Activated CD4-positive, CD25-positive, alpha-beta regulatory T cell (primary cell): ENCODE results near the gene CCT7.
"Not testable (repeated sequence)": the region's sequence is repeated elsewhere in the genome, so short reads cannot be mapped to it uniquely, and the experiment has no call there.

Experiments used
- DNase-seq, 4 experiments: peaks; one replicate each; lab custom pipeline; 2025; lab: John Stamatoyannopoulos, UW

CCT7 gene

GRCh38 chr2:73233932-73234832, at the start of gene CCT7:
TSS of gene CCT7 (plus strand) at chr2:73234308. CDS start at chr2:73234379, 71 bp downstream.
- DNase-seq: peak; percentile 70 to 77 (median 74)

DNA sequence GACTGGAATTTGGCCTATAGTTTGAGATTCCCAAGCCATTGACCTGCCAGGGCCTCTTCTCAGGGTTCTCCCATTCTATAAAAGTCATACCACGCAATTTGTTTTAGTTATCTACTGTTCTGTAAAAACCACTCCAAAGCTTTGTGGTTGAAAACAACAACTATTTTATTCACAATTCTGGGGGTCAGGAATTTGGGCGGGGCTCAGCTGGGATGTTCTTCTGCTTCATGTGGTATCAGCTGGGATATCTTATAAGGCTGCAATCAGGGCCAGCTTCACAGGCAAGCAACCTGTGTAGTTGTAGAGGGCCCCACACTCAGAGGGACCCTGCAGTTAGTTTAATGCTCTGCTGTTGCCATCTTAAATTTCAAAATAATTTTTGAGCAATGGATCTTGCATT, 48.1 kb upstream of the CCT7 start:
- DNase-seq: no peak

GRCh38 chr2:73187549-73187948, 46.6 kb upstream of the CCT7 start:
- no peak for DNase-seq

DNA sequence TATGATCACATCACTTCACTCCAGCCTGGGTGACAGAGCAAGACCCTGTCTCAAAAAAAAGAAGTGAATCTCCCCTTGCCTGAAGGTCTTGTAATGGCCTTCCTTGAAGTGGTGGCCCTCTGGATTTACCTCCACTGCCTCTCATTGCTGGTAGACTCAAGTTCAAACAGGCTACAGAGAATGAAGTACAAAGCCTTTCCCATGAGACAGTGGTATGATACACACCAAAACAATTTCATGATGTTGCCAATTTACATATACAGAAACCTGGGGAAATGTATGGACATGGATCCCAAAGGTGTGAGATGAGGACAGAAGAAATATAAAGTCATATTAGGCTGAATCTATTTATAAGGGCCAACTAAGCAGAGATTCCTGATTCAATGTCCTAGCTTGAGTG, 36.5 kb upstream of the CCT7 start:
- no peak for DNase-seq

GRCh38 chr2:73200281-73200680, 33.8 kb upstream of the CCT7 start:
- DNase-seq: not testable (repeated sequence)

DNA sequence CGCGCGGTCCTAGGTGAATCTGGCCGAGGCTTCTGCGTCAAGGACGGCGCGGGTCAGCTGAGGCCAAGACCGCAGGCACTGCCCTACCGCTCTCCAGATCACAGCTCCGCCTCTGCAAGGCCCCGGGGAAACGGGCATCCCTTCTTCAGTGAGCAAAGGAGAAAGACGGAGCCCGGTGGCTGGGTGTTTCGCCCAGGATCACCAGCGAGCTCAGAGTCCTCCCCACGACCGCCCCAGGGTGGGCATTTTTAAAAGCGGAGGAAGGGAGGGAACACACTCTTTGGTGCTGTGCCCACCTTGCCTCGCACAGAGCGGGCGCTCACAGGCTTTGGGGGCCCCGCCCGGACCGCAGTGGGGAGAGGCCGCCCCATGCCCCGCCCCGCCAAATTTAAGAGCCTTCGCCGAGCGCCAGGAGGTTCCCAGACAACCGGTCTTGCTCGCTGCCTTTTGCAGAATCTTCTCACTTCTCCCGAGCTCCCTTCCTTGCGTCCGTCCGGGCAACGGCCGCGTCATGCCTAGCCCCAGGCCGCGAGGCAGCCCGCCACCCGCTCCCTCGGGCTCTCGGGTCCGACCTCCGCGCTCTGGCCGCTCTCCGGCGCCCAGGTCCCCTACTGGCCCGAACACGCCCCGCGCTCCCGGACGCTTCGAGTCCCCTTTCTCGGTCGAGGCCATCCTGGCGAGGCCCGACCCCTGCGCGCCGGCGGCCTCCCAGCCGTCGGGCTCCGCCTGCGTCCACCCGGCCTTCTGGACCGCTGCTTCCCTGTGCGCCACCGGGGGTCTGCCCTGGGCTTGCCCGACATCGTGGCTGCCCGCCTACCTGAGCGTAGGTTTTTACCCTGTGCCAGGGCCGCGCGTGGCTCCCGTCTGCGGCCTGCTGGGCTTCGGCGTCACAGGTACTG, 31.7 kb upstream of the CCT7 start, which contains the start of gene NOTO:
Gene NOTO (plus strand): TSS at position 419 of the 899 bp plus-strand sequence. CDS start 93 bp downstream, at position 512.
- DNase-seq: no peak

DNA sequence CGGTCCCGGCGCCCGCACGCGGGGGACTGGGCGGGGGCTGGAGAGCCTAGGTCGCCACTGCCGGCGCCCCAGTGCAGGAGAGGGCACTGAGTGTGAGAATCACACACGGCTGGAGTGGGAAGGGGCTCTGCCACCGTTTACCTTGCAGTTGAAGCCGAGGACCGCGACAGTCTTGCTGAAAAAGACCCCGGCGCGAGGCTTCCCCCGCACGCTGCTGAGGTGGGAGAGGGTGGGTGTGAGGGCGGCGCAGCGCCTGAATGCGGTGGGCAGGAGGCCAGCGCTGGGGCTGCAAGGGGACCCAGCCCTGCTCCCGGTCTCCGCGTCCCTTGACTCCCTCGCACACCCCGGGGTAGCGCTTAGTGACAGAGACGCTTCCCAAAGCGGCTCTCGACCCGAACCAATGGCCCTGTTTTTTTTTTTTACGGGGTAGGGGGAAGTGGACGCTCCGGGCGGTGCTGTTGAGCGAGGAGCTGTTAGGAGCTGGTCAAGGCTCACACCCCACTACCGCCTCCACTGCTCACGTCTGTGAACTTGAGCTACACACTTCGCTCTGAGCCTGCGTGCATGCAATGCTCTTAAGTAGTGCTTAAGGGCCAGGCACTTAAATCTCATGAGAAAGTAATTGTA, 30.9 kb upstream of the CCT7 start:
- DNase-seq: no peak

GRCh38 chr2:73205611-73206010, 28.5 kb upstream of the CCT7 start:
- DNase-seq: no peak

- DNase-seq: no peak
Measured at GRCh38 chr2:73208258-73208657, 25.9 kb upstream of the CCT7 start.

- no peak for DNase-seq
Measured at GRCh38 chr2:73210019-73210418, 24.1 kb upstream of the CCT7 start.

- no peak for DNase-seq
Measured at GRCh38 chr2:73210696-73211095, 23.4 kb upstream of the CCT7 start.

DNA sequence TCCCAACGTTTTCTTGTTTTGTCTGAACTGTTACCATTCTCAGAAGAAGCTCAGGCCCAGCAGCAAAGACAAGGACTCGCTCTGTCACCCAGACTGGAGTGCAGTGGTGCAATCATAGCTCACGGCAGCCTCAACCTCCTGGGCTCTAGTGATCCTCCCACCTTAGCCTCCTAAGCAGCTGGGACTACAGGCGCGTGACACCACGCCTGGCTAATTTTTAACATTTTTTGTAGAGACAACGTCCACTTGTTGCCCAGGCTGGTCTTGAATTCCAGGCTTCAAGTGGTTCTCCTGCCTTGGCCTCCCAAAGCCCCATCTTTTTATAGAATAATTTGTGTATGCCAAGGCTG, 22.0 kb upstream of the CCT7 start:
- DNase-seq: no peak

GRCh38 chr2:73212448-73213176, 21.5 kb upstream of the CCT7 start:
- DNase-seq: peak; percentile 49 to 62 (median 54)

- peak; percentile 79 to 88 (median 80) for DNase-seq
Measured at GRCh38 chr2:73214120-73215035, 19.7 kb upstream of the CCT7 start, which contains the start of gene SMYD5. TSS of gene SMYD5 (plus strand) at chr2:73214245. CDS start at chr2:73214267, 22 bp downstream.

GRCh38 chr2:73215254-73215653, 18.9 kb upstream of the CCT7 start:
- no peak for DNase-seq

DNA sequence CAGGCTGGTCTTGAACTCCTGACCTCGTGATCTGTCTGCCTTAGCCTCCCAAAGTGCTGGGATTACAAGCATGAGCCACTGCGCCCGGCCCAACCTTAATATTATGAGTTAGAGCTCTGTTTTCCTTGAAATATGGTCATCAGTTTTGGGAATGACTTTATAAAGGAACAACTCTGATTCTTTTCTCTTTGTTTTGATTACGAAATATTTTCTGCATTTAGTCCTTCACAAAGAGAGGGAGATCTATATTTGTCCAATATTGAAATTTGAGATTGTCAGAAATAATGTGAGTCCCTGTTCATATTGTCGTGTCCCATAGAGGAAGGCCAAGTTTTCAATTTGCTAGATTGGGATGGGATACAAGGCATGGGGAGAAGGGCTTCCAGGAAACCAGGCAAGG, 16.9 kb upstream of the CCT7 start:
- DNase-seq: no peak

DNA sequence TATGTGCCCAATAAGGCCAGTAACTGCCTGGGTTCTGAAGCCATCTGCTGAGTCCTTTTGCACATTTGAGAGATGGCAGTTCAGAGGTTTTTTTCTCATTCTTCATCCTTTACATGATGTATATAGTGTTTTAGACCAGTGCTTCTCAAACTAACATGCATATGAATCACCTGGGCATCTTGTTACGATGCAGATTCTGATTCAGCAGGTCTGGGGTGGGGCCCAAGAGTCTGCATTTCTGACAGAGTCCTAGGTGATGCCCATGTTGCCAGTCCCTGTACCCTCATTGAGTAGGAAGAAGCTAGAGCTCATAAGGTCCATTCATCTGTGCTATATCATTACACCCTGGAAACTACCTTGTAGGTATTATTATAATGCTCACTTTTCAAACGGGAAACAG, 16.3 kb upstream of the CCT7 start:
- DNase-seq: no peak

GRCh38 chr2:73218298-73218697, 15.8 kb upstream of the CCT7 start:
- no peak for DNase-seq

GRCh38 chr2:73223821-73224220, 10.3 kb upstream of the CCT7 start:
- no peak for DNase-seq
